KMS-11 (cell line): ENCODE measurements around the gene FHIT.

Experiments
- H2AFZ ChIP-seq: fragments of 200-600 bp; sonication (generic); 2 replicates; pipeline ENCODE4 v1.6.1; 2016; ENCODE audit warnings: antibody characterized with exemption, mixed run types, low read depth
- H3K27ac ChIP-seq: fragments of 200-600 bp; sonication (generic); 2 replicates; pipeline ENCODE4 v1.6.1; 2016; ENCODE audit warnings: mild to moderate bottlenecking, mixed run types
- H3K27me3 ChIP-seq: fragments of 200-600 bp; sonication (generic); 2 replicates; pipeline ENCODE4 v1.6.1; 2017; ENCODE audit warnings: mild to moderate bottlenecking, low read depth, mixed run types, moderate library complexity; ENCODE audit not compliant: insufficient read depth
- H3K36me3 ChIP-seq: fragments of 200-600 bp; sonication (generic); 2 replicates; pipeline ENCODE4 v1.6.1; 2017; ENCODE audit warnings: mild to moderate bottlenecking, mixed run types; ENCODE audit not compliant: insufficient read depth
- H3K4me1 ChIP-seq: fragments of 200-600 bp; sonication (generic); 2 replicates; pipeline ENCODE4 v1.6.1; 2016; ENCODE audit warnings: mild to moderate bottlenecking, low read depth, mixed run types; ENCODE audit not compliant: poor library complexity, severe bottlenecking
- H3K4me2 ChIP-seq: fragments of 200-600 bp; sonication (generic); 2 replicates; pipeline ENCODE4 v1.7.0; 2016; ENCODE audit warnings: mild to moderate bottlenecking, mixed run types
- H3K4me3 ChIP-seq: fragments of 200-600 bp; sonication (generic); IDR thresholded peaks from 2 replicates; pipeline ENCODE4 v1.6.1; 2017; ENCODE audit warnings: low read depth, low read length, mixed read lengths; ENCODE audit not compliant: insufficient read depth
- H3K79me2 ChIP-seq: fragments of 200-600 bp; sonication (generic); 2 replicates; pipeline ENCODE4 v1.6.1; 2016; ENCODE audit warnings: low read depth, mixed run types; ENCODE audit not compliant: insufficient read depth
- H3K9ac ChIP-seq: fragments of 200-600 bp; sonication (generic); 2 replicates; pipeline ENCODE4 v1.6.1; 2016; ENCODE audit warnings: mild to moderate bottlenecking, mixed run types
- H4K20me1 ChIP-seq: fragments of 200-600 bp; sonication (generic); 2 replicates; pipeline ENCODE4 v1.6.1; 2016; ENCODE audit warnings: mild to moderate bottlenecking, mixed run types; ENCODE audit not compliant: insufficient read depth
- CTCF ChIP-seq: fragments of 200-600 bp; sonication (generic); conservative IDR thresholded peaks from 2 replicates; pipeline ENCODE4 v1.6.1; 2017; ENCODE audit warnings: low read depth, mild to moderate bottlenecking, antibody characterized with exemption, low read length, moderate library complexity, mixed read lengths

FHIT gene

DNA sequence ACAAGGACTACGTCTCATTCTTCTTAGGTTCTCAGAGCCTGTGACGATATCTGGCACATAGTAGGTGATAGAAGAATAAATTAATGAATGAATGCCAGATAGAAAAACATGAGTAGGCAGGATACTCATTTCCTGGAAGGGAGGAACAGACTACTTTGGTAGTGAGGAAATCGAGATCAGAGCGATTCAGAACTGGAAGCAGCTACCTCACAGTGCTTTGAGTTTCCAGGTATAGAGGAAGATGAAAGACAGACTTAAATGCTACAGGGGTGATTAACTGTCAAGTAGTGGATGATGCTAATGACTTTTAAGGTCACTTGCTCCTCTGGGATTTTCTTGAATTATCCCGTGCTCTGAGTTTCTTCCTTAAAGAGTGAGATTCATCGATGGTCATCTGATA is 1249.9 kb downstream of the FHIT start:
- Histone ChIP-seq H3K4me1 (no peaks in the 10 kb centered on the region), H3K36me3 (no peaks in the 10 kb centered on the region), H3K27ac (no peak overlapping the region), H3K4me3 (no peak overlapping the region), H3K27me3 (no peaks in the 10 kb centered on the region), H2AFZ (no peak overlapping the region), H4K20me1 (no peaks in the 10 kb centered on the region), H3K4me2 (no peak overlapping the region), H3K9ac (no peak overlapping the region), H3K79me2 (no peaks in the 10 kb centered on the region)
- TF ChIP-seq CTCF: no peak

GRCh38 chr3:60000311-60001105 is 1250.7 kb downstream of the FHIT start:
- no peak for TF ChIP-seq CTCF
- Histone ChIP-seq H3K4me1 (no peaks in the 10 kb centered on the region), H3K36me3 (no peaks in the 10 kb centered on the region), H3K4me2 (no peak overlapping the region), H3K4me3 (no peak overlapping the region), H3K27me3 (no peaks in the 10 kb centered on the region), H4K20me1 (no peaks in the 10 kb centered on the region), H3K9ac (no peak overlapping the region), H3K27ac (no peak overlapping the region), H2AFZ (no peak overlapping the region), H3K79me2 (no peaks in the 10 kb centered on the region)

DNA sequence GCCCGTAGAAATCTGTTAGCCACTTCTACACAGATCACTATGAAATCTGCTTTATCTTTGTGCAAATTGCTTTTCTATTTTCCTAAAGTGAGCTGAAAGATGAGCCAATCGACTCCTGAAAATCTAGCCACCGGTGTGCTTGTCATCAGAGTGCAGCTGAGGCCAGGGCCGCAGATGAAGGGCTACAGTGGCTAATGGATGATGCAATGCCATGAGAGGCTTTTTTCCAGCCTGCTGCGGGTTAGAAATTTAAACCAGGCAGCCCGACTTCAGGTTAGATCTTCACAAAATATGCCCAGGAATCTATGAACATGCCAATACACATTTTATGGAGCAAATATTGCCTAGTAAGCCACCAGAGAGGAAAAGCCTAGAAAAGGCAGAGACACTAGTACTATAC is 1253.2 kb downstream of the FHIT start:
- no peaks in the 10 kb centered on the region for H3K36me3 ChIP-seq
- no peak overlapping the region for H2AFZ ChIP-seq
- no peak overlapping the region for H3K4me2 ChIP-seq
- H3K79me2 ChIP-seq: no peaks in the 10 kb centered on the region
- no peak overlapping the region for H3K4me3 ChIP-seq
- no peak overlapping the region for H3K9ac ChIP-seq
- TF ChIP-seq CTCF: no peak
- H4K20me1 ChIP-seq: no peaks in the 10 kb centered on the region
- H3K4me1 ChIP-seq: no peaks in the 10 kb centered on the region
- H3K27ac ChIP-seq: no peak overlapping the region
- no peaks in the 10 kb centered on the region for H3K27me3 ChIP-seq

GRCh38 chr3:59997583-59997982 is 1253.7 kb downstream of the FHIT start:
- Histone ChIP-seq H3K4me3 (no peak overlapping the region), H3K36me3 (no peaks in the 10 kb centered on the region), H2AFZ (no peak overlapping the region), H3K27me3 (no peaks in the 10 kb centered on the region), H3K79me2 (no peaks in the 10 kb centered on the region), H3K4me2 (no peak overlapping the region), H4K20me1 (no peaks in the 10 kb centered on the region), H3K4me1 (no peaks in the 10 kb centered on the region), H3K27ac (no peak overlapping the region), H3K9ac (no peak overlapping the region)
- no peak for TF ChIP-seq CTCF
